Activated CD4-positive, alpha-beta T cell treated with anti-CD3 and anti-CD28 coated beads, Interleukin-2, Interleukin-4, amounts not matched to agents 100 ng/mL and 50 ng/mL, durations not matched to agents 16 hours and 8 hours (primary cell): Measurements from ENCODE around the gene GLCCI1.
A peak's percentile ranks its signal among the peaks of the same experiment; 100 is the strongest.

Experiments
- DNase-seq: peaks from one replicate; pipeline ENCODE4 v3.0.0-alpha.2; 2020; ENCODE audit warnings: low spot score

Gene GLCCI1

GRCh38 chr7:8130663-8131062, 162.1 kb downstream of the GLCCI1 start:
- no peak for DNase-seq

GRCh38 chr7:8131694-8132605, 163.4 kb downstream of the GLCCI1 start:
- peak; percentile 44 for DNase-seq

GRCh38 chr7:8133188-8133848, 164.7 kb downstream of the GLCCI1 start:
- DNase-seq = no peak

GRCh38 chr7:8134089-8134733, 165.6 kb downstream of the GLCCI1 start:
- peak; percentile 85 for DNase-seq

- no peak for DNase-seq
These were observed 166.8 kb downstream of the GLCCI1 start for GRCh38 chr7:8135417-8135816.

- no peak for DNase-seq
These were observed 167.6 kb downstream of the GLCCI1 start for GRCh38 chr7:8136051-8136730.
